CD4-positive, alpha-beta T cell treated with Interleukin-12 subunit alpha and Interleukin-12 subunit beta, for 1 hour (primary cell): ENCODE measurements around the gene KIF20B.
"Not testable (repeated sequence)": the region's sequence is repeated elsewhere in the genome, so short reads cannot be mapped to it uniquely, and the experiment has no call there.

ENCODE experiments used
- DNase-seq: peaks from one replicate; pipeline ENCODE4 v3.0.0-alpha.2; 2020

KIF20B gene

GRCh38 chr10:89782470-89782869 lies 81.1 kb downstream of the KIF20B start:
- DNase-seq, result no peak

GRCh38 chr10:89783406-89783805 lies 82.0 kb downstream of the KIF20B start:
- no peak for DNase-seq

GRCh38 chr10:89785095-89785494 lies 83.7 kb downstream of the KIF20B start:
- DNase-seq, result no peak

GRCh38 chr10:89789188-89789877 lies 87.9 kb downstream of the KIF20B start:
- DNase-seq, result no peak

- no peak for DNase-seq
Observed at GRCh38 chr10:89792187-89792586, 90.8 kb downstream of the KIF20B start.

- peak; percentile 65 for DNase-seq
Observed at GRCh38 chr10:89793649-89794254, 92.4 kb downstream of the KIF20B start.

GRCh38 chr10:89795840-89796239 lies 94.5 kb downstream of the KIF20B start:
- no peak for DNase-seq

GRCh38 chr10:89798092-89798491 lies 96.7 kb downstream of the KIF20B start:
- no peak for DNase-seq

- DNase-seq, result no peak
Observed at GRCh38 chr10:89799573-89799972, 98.2 kb downstream of the KIF20B start.

GRCh38 chr10:89805599-89806013 lies 104.2 kb downstream of the KIF20B start:
- no peak for DNase-seq

GRCh38 chr10:89808842-89809241 lies 107.5 kb downstream of the KIF20B start:
- no peak for DNase-seq

GRCh38 chr10:89809766-89810165 lies 108.4 kb downstream of the KIF20B start:
- no peak for DNase-seq

GRCh38 chr10:89810908-89811525 lies 109.6 kb downstream of the KIF20B start:
- no peak for DNase-seq

- DNase-seq, result no peak
Observed at GRCh38 chr10:89813546-89813945, 112.2 kb downstream of the KIF20B start.

GRCh38 chr10:89814278-89814677 lies 112.9 kb downstream of the KIF20B start:
- DNase-seq, result no peak

- DNase-seq, result no peak
Observed at GRCh38 chr10:89815049-89815853, 113.9 kb downstream of the KIF20B start.

- not testable (repeated sequence) for DNase-seq
Observed at GRCh38 chr10:89819008-89819407, 117.6 kb downstream of the KIF20B start.
